Loucy (cell line): Measurements from ENCODE around the gene NAA11.
A peak's percentile ranks its signal among the peaks of the same experiment; 100 is the strongest.

Source experiments
- H2AFZ ChIP-seq: fragments of 200-600 bp; sonication (generic); 2 replicates; pipeline ENCODE4 v1.6.0; 2016; ENCODE audit warnings: antibody characterized with exemption, mild to moderate bottlenecking, low read length, moderate library complexity
- H3F3A ChIP-seq: fragments of 200-600 bp; 2 replicates; pipeline ENCODE4 v1.6.0; 2016; ENCODE audit warnings: antibody characterized with exemption, low read depth, mild to moderate bottlenecking
- H3K27me3 ChIP-seq: fragments of 200-600 bp; sonication (generic); 2 replicates; pipeline ENCODE4 v1.6.1; 2014; ENCODE audit warnings: low read length, mild to moderate bottlenecking; ENCODE audit not compliant: insufficient read depth, poor library complexity, severe bottlenecking
- H3K36me3 ChIP-seq: fragments of 200-600 bp; sonication (generic); 2 replicates; pipeline ENCODE4 v1.6.1; 2016; ENCODE audit warnings: low read length; ENCODE audit not compliant: insufficient read depth
- H3K4me1 ChIP-seq: fragments of 200-600 bp; sonication (generic); 2 replicates; pipeline ENCODE4 v1.5.1; 2014; ENCODE audit warnings: low read length, mild to moderate bottlenecking; ENCODE audit not compliant: insufficient read depth, poor library complexity, severe bottlenecking
- H3K4me2 ChIP-seq: fragments of 200-600 bp; sonication (generic); 2 replicates; pipeline ENCODE4 v1.6.0; 2014; ENCODE audit warnings: antibody characterized with exemption, low read length, low read depth, mild to moderate bottlenecking; ENCODE audit not compliant: poor library complexity, severe bottlenecking
- H3K4me3 ChIP-seq: fragments of 200-600 bp; sonication (generic); 2 replicates; pipeline ENCODE4 v1.5.1; 2014; ENCODE audit warnings: low read length, mild to moderate bottlenecking, mixed read lengths; ENCODE audit not compliant: poor library complexity, severe bottlenecking
- H3K79me2 ChIP-seq: fragments of 200-600 bp; sonication (generic); 2 replicates; pipeline ENCODE4 v1.6.1; 2014; ENCODE audit warnings: low read length; ENCODE audit not compliant: insufficient read depth
- H3K9ac ChIP-seq: fragments of 200-600 bp; sonication (generic); 2 replicates; pipeline ENCODE4 v1.6.0; 2014; ENCODE audit warnings: mild to moderate bottlenecking, low read depth, low read length, moderate library complexity; ENCODE audit not compliant: poor library complexity, severe bottlenecking
- H3K9me2 ChIP-seq: fragments of 200-600 bp; sonication (generic); replicated peaks from 2 replicates; pipeline ENCODE4 v1.6.1; 2016; ENCODE audit warnings: low read depth, low read length, mixed read lengths
- H3K9me3 ChIP-seq: fragments of 200-600 bp; sonication (generic); 2 replicates; pipeline ENCODE4 v1.6.1; 2014; ENCODE audit warnings: mild to moderate bottlenecking, antibody characterized with exemption, low read length, low read depth; ENCODE audit not compliant: insufficient read depth
- H4K20me1 ChIP-seq: fragments of 200-600 bp; sonication (generic); 2 replicates; pipeline ENCODE4 v1.6.0; 2014; ENCODE audit warnings: antibody characterized with exemption, low read length, mild to moderate bottlenecking; ENCODE audit not compliant: insufficient read depth, poor library complexity, severe bottlenecking
- CTCF ChIP-seq: fragments of 200-600 bp; sonication (generic); conservative IDR thresholded peaks from 2 replicates; pipeline ENCODE4 v1.5.1; 2014; ENCODE audit warnings: mild to moderate bottlenecking, antibody characterized with exemption, low read length
- EZH2phosphoT487 ChIP-seq: fragments of 200-600 bp; IDR thresholded peaks from 2 replicates; pipeline ENCODE4 v1.6.1; 2018; ENCODE audit warnings: antibody characterized with exemption, mild to moderate bottlenecking, moderate library complexity, borderline replicate concordance

The NAA11 gene

GRCh38 chr4:79325436-79325835, 425 bp downstream of the NAA11 start:
- H3K27me3 ChIP-seq, result no peaks in the 10 kb centered on the region

GRCh38 chr4:79319975-79320374, 5.9 kb downstream of the NAA11 start:
- H3F3A ChIP-seq, result no peaks in the 10 kb centered on the region
- H4K20me1 ChIP-seq, result no peaks in the 10 kb centered on the region
- no peaks in the 10 kb centered on the region for H3K36me3 ChIP-seq
- H3K4me3 ChIP-seq, result no peak overlapping the region
- H3K4me2 ChIP-seq, result no peak overlapping the region
- no peaks in the 10 kb centered on the region for H3K9me3 ChIP-seq
- no peak overlapping the region for H3K9ac ChIP-seq
- no peaks in the 10 kb centered on the region for H3K79me2 ChIP-seq
- H2AFZ ChIP-seq, result no peak overlapping the region
- no peak for TF ChIP-seq EZH2phosphoT487
- TF ChIP-seq CTCF, result no peak
- H3K27me3 ChIP-seq, result no peaks in the 10 kb centered on the region
- peaks cover 15% of the 10 kb centered on the region for H3K4me1 ChIP-seq
- no peaks in the 10 kb centered on the region for H3K9me2 ChIP-seq

More at GRCh38 chr4:79325436-79325835, 425 bp downstream of the NAA11 start:
- H3K9me2 ChIP-seq, result no peaks in the 10 kb centered on the region
- no peaks in the 10 kb centered on the region for H3K79me2 ChIP-seq
- H3K4me3 ChIP-seq, result no peak overlapping the region
- H3K9ac ChIP-seq, result no peak overlapping the region
- no peaks in the 10 kb centered on the region for H3K36me3 ChIP-seq
- no peaks in the 10 kb centered on the region for H3K9me3 ChIP-seq
- H4K20me1 ChIP-seq, result no peaks in the 10 kb centered on the region
- no peak overlapping the region for H3K4me2 ChIP-seq
- no peak for TF ChIP-seq CTCF
- TF ChIP-seq EZH2phosphoT487, result no peak
- H2AFZ ChIP-seq, result no peak overlapping the region
- H3F3A ChIP-seq, result no peaks in the 10 kb centered on the region
- H3K4me1 ChIP-seq, result peaks cover 3% of the 10 kb centered on the region

- no peaks in the 10 kb centered on the region for H3F3A ChIP-seq
- H3K9me2 ChIP-seq, result no peaks in the 10 kb centered on the region
- H3K27me3 ChIP-seq, result no peaks in the 10 kb centered on the region
- H3K9ac ChIP-seq, result no peak overlapping the region
- H3K4me2 ChIP-seq, result no peak overlapping the region
- H3K36me3 ChIP-seq, result no peaks in the 10 kb centered on the region
- H3K9me3 ChIP-seq, result no peaks in the 10 kb centered on the region
- H2AFZ ChIP-seq, result peak overlapping the region; percentile 70; the same call in 1 of the 2 replicates
- H4K20me1 ChIP-seq, result no peaks in the 10 kb centered on the region
- TF ChIP-seq CTCF (no peak), EZH2phosphoT487 (no peak)
- H3K4me1 ChIP-seq, result peaks cover 15% of the 10 kb centered on the region
- H3K4me3 ChIP-seq, result no peak overlapping the region
- no peaks in the 10 kb centered on the region for H3K79me2 ChIP-seq
These were observed 8.2 kb downstream of the NAA11 start for GRCh38 chr4:79317711-79318110.
